GM19351 (cell line): ENCODE measurements around the gene ZFYVE21.

Experiments
- ATAC-seq: cut with Tn5 transposase; IDR thresholded peaks from one replicate; pipeline ENCODE4 v1.9.1; 2021; ENCODE audit warnings: mild to moderate bottlenecking, moderate library complexity; ENCODE audit not compliant: unreplicated experiment

The ZFYVE21 gene

GRCh38 chr14:103704708-103705107 lies 10.9 kb upstream of the ZFYVE21 start:
- ATAC-seq: no peak

- no peak for ATAC-seq
Observed at GRCh38 chr14:103705118-103705503, 10.5 kb upstream of the ZFYVE21 start.

GRCh38 chr14:103705504-103706284 lies 9.9 kb upstream of the ZFYVE21 start:
- no peak for ATAC-seq

- ATAC-seq: no peak
Observed at GRCh38 chr14:103706551-103707328, 8.9 kb upstream of the ZFYVE21 start.

- ATAC-seq: no peak
Observed at GRCh38 chr14:103707329-103708263, 8.0 kb upstream of the ZFYVE21 start.

GRCh38 chr14:103708750-103709187 lies 6.8 kb upstream of the ZFYVE21 start:
- ATAC-seq: no peak

GRCh38 chr14:103709814-103710213 lies 5.8 kb upstream of the ZFYVE21 start:
- no peak for ATAC-seq

GRCh38 chr14:103710771-103711377 lies 4.7 kb upstream of the ZFYVE21 start:
- no peak for ATAC-seq

GRCh38 chr14:103711516-103712431 lies 3.8 kb upstream of the ZFYVE21 start:
- no peak for ATAC-seq

- no peak for ATAC-seq
Observed at GRCh38 chr14:103712633-103713247, 2.9 kb upstream of the ZFYVE21 start.

- no peak for ATAC-seq
Observed at GRCh38 chr14:103713304-103714062, 2.1 kb upstream of the ZFYVE21 start.

GRCh38 chr14:103714063-103714724 lies 1.4 kb upstream of the ZFYVE21 start:
- ATAC-seq: no peak

GRCh38 chr14:103716091-103716801 lies 636 bp downstream of the ZFYVE21 start:
- peak; percentile 7 for ATAC-seq

- ATAC-seq: no peak
Observed at GRCh38 chr14:103716899-103717411, 1.3 kb downstream of the ZFYVE21 start.

GRCh38 chr14:103718572-103718971 lies 3.0 kb downstream of the ZFYVE21 start:
- ATAC-seq: no peak

- ATAC-seq: no peak
Observed at GRCh38 chr14:103719751-103720150, 4.1 kb downstream of the ZFYVE21 start.
